Muscle layer of colon (tissue), 2 donors: Measurements from ENCODE around the gene GCNT2.

Experiments
- H3K27ac ChIP-seq: one replicate; pipeline ENCODE4 v1.7.0; 2013; ENCODE audit warnings: low read depth, mild to moderate bottlenecking, low read length, moderate library complexity
- H3K27me3 ChIP-seq, 2 donors: one replicate each; pipeline ENCODE4 v1.7.0; 2013; ENCODE audit warnings: low read length in 2 of 2, mild to moderate bottlenecking in 2 of 2; ENCODE audit not compliant: insufficient read depth in 2 of 2, control insufficient read depth in 1 of 2
- H3K36me3 ChIP-seq: one replicate; pipeline ENCODE4 v1.7.0; 2013; ENCODE audit warnings: mild to moderate bottlenecking, low read length; ENCODE audit not compliant: insufficient read depth
- H3K4me1 ChIP-seq: one replicate; pipeline ENCODE4 v1.7.0; 2013; ENCODE audit warnings: mild to moderate bottlenecking, low read length; ENCODE audit not compliant: insufficient read depth
- H3K4me3 ChIP-seq, 2 donors: one replicate each; pipeline ENCODE4 v1.7.0; 2013; ENCODE audit warnings: low read length in 2 of 2, low read depth in 1 of 2, mild to moderate bottlenecking in 1 of 2, moderate library complexity in 1 of 2
- H3K9ac ChIP-seq: one replicate; pipeline ENCODE4 v1.7.0; 2013; ENCODE audit warnings: low read length
- H3K9me3 ChIP-seq: one replicate; pipeline ENCODE4 v1.7.0; 2013; ENCODE audit warnings: mild to moderate bottlenecking, low read length
- donor health status: abdominal sarcoma.
- donor health status: Adenocarcinoma of cecum.

Gene GCNT2

GRCh38 chr6:10532392-10532791 is 11.2 kb downstream of the GCNT2 start:
- no peaks in the 10 kb centered on the region for H3K27me3 ChIP-seq
- H3K9ac ChIP-seq, result no peak overlapping the region
- no peak overlapping the region for H3K4me3 ChIP-seq
- no peak overlapping the region for H3K27ac ChIP-seq
- H3K9me3 ChIP-seq, result no peaks in the 10 kb centered on the region
- no peaks in the 10 kb centered on the region for H3K4me1 ChIP-seq
- no peaks in the 10 kb centered on the region for H3K36me3 ChIP-seq

- no peaks in the 10 kb centered on the region for H3K9me3 ChIP-seq
- H3K9ac ChIP-seq, result no peak overlapping the region
- no peaks in the 10 kb centered on the region for H3K4me1 ChIP-seq
- H3K27ac ChIP-seq, result no peak overlapping the region
- H3K4me3 ChIP-seq, result no peak overlapping the region
- no peaks in the 10 kb centered on the region for H3K36me3 ChIP-seq
- H3K27me3 ChIP-seq, result no peaks in the 10 kb centered on the region
Observed at GRCh38 chr6:10534419-10534762, 13.2 kb downstream of the GCNT2 start.

- Histone ChIP-seq H3K9me3 (no peaks in the 10 kb centered on the region), H3K27ac (no peak overlapping the region), H3K27me3 (no peaks in the 10 kb centered on the region), H3K4me3 (no peak overlapping the region), H3K36me3 (no peaks in the 10 kb centered on the region), H3K4me1 (no peaks in the 10 kb centered on the region), H3K9ac (no peak overlapping the region)
Observed at GRCh38 chr6:10535193-10535592, 14.0 kb downstream of the GCNT2 start.

- Histone ChIP-seq H3K4me3 (no peak overlapping the region), H3K27me3 (no peaks in the 10 kb centered on the region), H3K4me1 (no peaks in the 10 kb centered on the region), H3K27ac (no peak overlapping the region), H3K36me3 (no peaks in the 10 kb centered on the region), H3K9ac (no peak overlapping the region), H3K9me3 (no peaks in the 10 kb centered on the region)
Observed at GRCh38 chr6:10537726-10538125, 16.6 kb downstream of the GCNT2 start.

GRCh38 chr6:10540073-10540746 is 19.1 kb downstream of the GCNT2 start:
- H3K4me1 ChIP-seq, result no peaks in the 10 kb centered on the region
- H3K9me3 ChIP-seq, result no peaks in the 10 kb centered on the region
- no peak overlapping the region for H3K9ac ChIP-seq
- H3K4me3 ChIP-seq, result no peak overlapping the region
- no peaks in the 10 kb centered on the region for H3K36me3 ChIP-seq
- H3K27ac ChIP-seq, result no peak overlapping the region
- no peaks in the 10 kb centered on the region for H3K27me3 ChIP-seq

- no peaks in the 10 kb centered on the region for H3K9me3 ChIP-seq
- peak overlapping the region; percentile 31 for H3K27ac ChIP-seq
- H3K4me3 ChIP-seq, result no peak overlapping the region
- H3K36me3 ChIP-seq, result no peaks in the 10 kb centered on the region
- H3K9ac ChIP-seq, result no peak overlapping the region
- peaks cover 4% of the 10 kb centered on the region for H3K4me1 ChIP-seq
- H3K27me3 ChIP-seq, result no peaks in the 10 kb centered on the region
Observed at GRCh38 chr6:10541591-10541990, 20.4 kb downstream of the GCNT2 start.

- Histone ChIP-seq H3K9me3 (no peaks in the 10 kb centered on the region), H3K27me3 (no peaks in the 10 kb centered on the region), H3K27ac (no peak overlapping the region)
Observed at GRCh38 chr6:10542213-10542612, 21.1 kb downstream of the GCNT2 start.

GRCh38 chr6:10543488-10543887 is 22.3 kb downstream of the GCNT2 start:
- Histone ChIP-seq H3K27ac (no peak overlapping the region), H3K4me1 (peaks cover 4% of the 10 kb centered on the region), H3K36me3 (no peaks in the 10 kb centered on the region), H3K9me3 (no peaks in the 10 kb centered on the region), H3K4me3 (no peak overlapping the region), H3K27me3 (no peaks in the 10 kb centered on the region), H3K9ac (no peak overlapping the region)

More at GRCh38 chr6:10542213-10542612, 21.1 kb downstream of the GCNT2 start:
- H3K4me1 ChIP-seq, result peaks cover 4% of the 10 kb centered on the region
- no peaks in the 10 kb centered on the region for H3K36me3 ChIP-seq
- no peak overlapping the region for H3K4me3 ChIP-seq
- no peak overlapping the region for H3K9ac ChIP-seq

GRCh38 chr6:10545482-10545881 is 24.3 kb downstream of the GCNT2 start:
- peak overlapping the region; percentile 70 for H3K27ac ChIP-seq
- H3K9me3 ChIP-seq, result no peaks in the 10 kb centered on the region
- no peak overlapping the region for H3K4me3 ChIP-seq
- peaks cover 4% of the 10 kb centered on the region for H3K4me1 ChIP-seq
- no peaks in the 10 kb centered on the region for H3K27me3 ChIP-seq
- no peaks in the 10 kb centered on the region for H3K36me3 ChIP-seq
- no peak overlapping the region for H3K9ac ChIP-seq

- Histone ChIP-seq H3K36me3 (no peaks in the 10 kb centered on the region), H3K27ac (no peak overlapping the region), H3K9ac (no peak overlapping the region), H3K4me1 (peaks cover 4% of the 10 kb centered on the region), H3K27me3 (no peaks in the 10 kb centered on the region), H3K4me3 (no peak overlapping the region), H3K9me3 (no peaks in the 10 kb centered on the region)
Observed at GRCh38 chr6:10547809-10548208, 26.7 kb downstream of the GCNT2 start.

- Histone ChIP-seq H3K4me3 (no peak overlapping the region), H3K27ac (no peak overlapping the region), H3K9ac (no peak overlapping the region), H3K9me3 (no peaks in the 10 kb centered on the region), H3K27me3 (no peaks in the 10 kb centered on the region), H3K4me1 (peaks cover 21% of the 10 kb centered on the region), H3K36me3 (no peaks in the 10 kb centered on the region)
Observed at GRCh38 chr6:10550764-10551163, 29.6 kb downstream of the GCNT2 start.

- no peaks in the 10 kb centered on the region for H3K36me3 ChIP-seq
- H3K9ac ChIP-seq, result no peak overlapping the region
- no peaks in the 10 kb centered on the region for H3K27me3 ChIP-seq
- peak overlapping the region; percentile 3 for H3K27ac ChIP-seq
- no peaks in the 10 kb centered on the region for H3K9me3 ChIP-seq
- no peak overlapping the region for H3K4me3 ChIP-seq
- H3K4me1 ChIP-seq, result peaks cover 19% of the 10 kb centered on the region
Observed at GRCh38 chr6:10552270-10552810, 31.2 kb downstream of the GCNT2 start.
